Esophagus muscularis mucosa (tissue), 4 donors: ENCODE data around the gene PPP6R2. TPM values are rescaled to one million over a fixed set of nuclear protein-coding genes. Genes with fewer than 3 reads are reported as not detected.

Experiments
- DNase-seq: peaks from one replicate; pipeline ENCODE4 v3.0.0-alpha.2; 2017; ENCODE audit errors: extremely low spot score
- H3K27ac ChIP-seq, 4 donors: fragments of 200-600 bp; sonication (generic); replicated peaks in 1 of 4; 1 replicate in 3 of 4; 2 replicates in 1 of 4; pipeline ENCODE4 v1.5.1; 2016 to 2019; ENCODE audit warnings: mild to moderate bottlenecking in 1 of 4
- H3K27me3 ChIP-seq, 4 donors: fragments of 200-600 bp; sonication (generic); one replicate each; pipeline versions ENCODE4 v1.5.1 to v1.6.0; 2016 to 2019
- H3K36me3 ChIP-seq, 4 donors: fragments of 200-600 bp; sonication (generic); one replicate each; pipeline ENCODE4 v1.5.1; 2016 to 2019
- H3K4me1 ChIP-seq, 4 donors: fragments of 200-600 bp; sonication (generic); one replicate each; pipeline ENCODE4 v1.5.1; 2016 to 2019
- H3K4me3 ChIP-seq, 4 donors: fragments of 200-600 bp; sonication (generic); 1 replicate in 2 of 4; 2 replicates in 2 of 4; pipeline ENCODE4 v1.5.1; 2016 to 2019; ENCODE audit warnings: mild to moderate bottlenecking in 4 of 4, moderate library complexity in 1 of 4
- H3K9me3 ChIP-seq, 4 donors: fragments of 200-600 bp; sonication (generic); 1 replicate in 3 of 4; 2 replicates in 1 of 4; pipeline ENCODE4 v1.5.1; 2016 to 2019
- EP300 ChIP-seq: sonication (generic); formaldehyde crosslinking; IDR thresholded peaks from one replicate; pipeline ENCODE4 v1.6.1; 2017; ENCODE audit warnings: antibody characterized with exemption
- POLR2A ChIP-seq: fragments of 450-650 bp; IDR thresholded peaks from one replicate; pipeline ENCODE4 v1.6.1; 2017; ENCODE audit warnings: antibody characterized with exemption, moderate library complexity, mild to moderate bottlenecking, low read depth
- POLR2AphosphoS5 ChIP-seq, 2 donors: sonication (generic); formaldehyde crosslinking; IDR thresholded peaks; one replicate each; pipeline ENCODE4 v1.6.1; 2017; ENCODE audit warnings: antibody characterized with exemption in 2 of 2
- WGBS: methylation state at CpG from one replicate; pipeline ENCODE4 v1.1.5; 2018; 5-methylcytosine and 5-hydroxymethylcytosine counted together
- intact Hi-C: fragments of 100-400 bp; cut with DNase I; formaldehyde crosslinking; loops from one replicate; pipeline ENCODE4 v1.15.1; 2023
- total RNA-seq, 4 donors: library from RNA; depleted of rRNA; stranded (reverse); fragments of >200 nt; gene quantifications; one replicate each; pipeline versions ENCODE4 v1.1.0 to v1.2.1, GENCODE V29; 2016
- TF ChIP-seq, protein P1 (sequence below), 3 experiments: fragments of 200-600 bp in 2 of 3; fragments of 450-650 bp in 1 of 3; sonication (generic) in 2 of 3; IDR thresholded peaks; one replicate each; pipeline ENCODE4 v1.5.1; 2017 to 2019; ENCODE audit warnings: antibody characterized with exemption in 3 of 3, mild to moderate bottlenecking in 2 of 3, moderate library complexity in 1 of 3

The PPP6R2 gene
- total RNA-seq, 4 donors from 2014 or later = 57.7 to 79.4 (median 65.3) TPM

DNA sequence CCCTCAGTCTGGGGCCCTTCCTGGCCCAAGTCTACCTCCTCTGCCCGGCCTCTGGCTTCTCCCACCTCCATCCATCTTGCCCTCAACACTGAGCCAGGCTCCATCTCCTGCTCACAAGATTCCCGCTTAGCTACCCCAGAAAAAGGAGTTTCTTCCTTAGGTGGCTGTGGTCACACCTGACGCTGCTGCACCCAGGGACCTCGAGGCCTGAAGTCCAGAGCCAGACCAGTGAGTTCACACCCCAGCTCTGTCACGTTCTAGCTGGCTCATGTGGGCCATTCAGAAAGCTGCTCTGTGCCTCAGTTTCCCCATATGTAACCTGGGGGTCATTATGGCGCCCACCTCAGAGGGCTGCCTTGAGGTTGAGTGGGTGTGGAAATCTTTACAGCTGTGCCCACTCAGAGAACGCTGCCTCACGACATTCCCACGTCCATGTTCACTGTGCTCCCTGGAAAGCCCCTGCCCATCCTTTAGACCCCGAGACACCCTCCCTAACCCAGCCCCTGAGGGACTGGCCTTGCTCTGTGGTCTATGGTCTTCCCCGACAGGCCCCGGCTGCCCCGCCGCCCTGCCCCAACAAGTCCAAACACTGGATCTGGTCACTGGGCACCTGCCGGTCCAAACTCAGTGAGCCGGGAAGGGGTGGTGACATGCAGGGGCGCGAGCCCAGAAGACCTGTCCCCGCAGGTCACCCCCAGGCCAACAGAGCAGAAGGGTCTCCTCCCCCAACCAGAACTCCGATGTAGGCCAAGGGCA lies 45.4 kb upstream of the PPP6R2 start:
- H3K4me1 ChIP-seq = peaks cover 85 to 100% (median 100%) of the 10 kb centered on the region in 4 donors
- DNase-seq = no peak
- peaks cover 0 to 4% (median 0%) of the 10 kb centered on the region in 4 donors for H3K36me3 ChIP-seq
- TF ChIP-seq POLR2A (no peak), POLR2AphosphoS5 (IDR thresholded peaks at IDR 0.05) (no peak), EP300 (no peak)
- TF ChIP-seq, protein P1, sequence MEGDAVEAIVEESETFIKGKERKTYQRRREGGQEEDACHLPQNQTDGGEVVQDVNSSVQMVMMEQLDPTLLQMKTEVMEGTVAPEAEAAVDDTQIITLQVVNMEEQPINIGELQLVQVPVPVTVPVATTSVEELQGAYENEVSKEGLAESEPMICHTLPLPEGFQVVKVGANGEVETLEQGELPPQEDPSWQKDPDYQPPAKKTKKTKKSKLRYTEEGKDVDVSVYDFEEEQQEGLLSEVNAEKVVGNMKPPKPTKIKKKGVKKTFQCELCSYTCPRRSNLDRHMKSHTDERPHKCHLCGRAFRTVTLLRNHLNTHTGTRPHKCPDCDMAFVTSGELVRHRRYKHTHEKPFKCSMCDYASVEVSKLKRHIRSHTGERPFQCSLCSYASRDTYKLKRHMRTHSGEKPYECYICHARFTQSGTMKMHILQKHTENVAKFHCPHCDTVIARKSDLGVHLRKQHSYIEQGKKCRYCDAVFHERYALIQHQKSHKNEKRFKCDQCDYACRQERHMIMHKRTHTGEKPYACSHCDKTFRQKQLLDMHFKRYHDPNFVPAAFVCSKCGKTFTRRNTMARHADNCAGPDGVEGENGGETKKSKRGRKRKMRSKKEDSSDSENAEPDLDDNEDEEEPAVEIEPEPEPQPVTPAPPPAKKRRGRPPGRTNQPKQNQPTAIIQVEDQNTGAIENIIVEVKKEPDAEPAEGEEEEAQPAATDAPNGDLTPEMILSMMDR (IDR thresholded peaks at IDR 0.05) = no peak
- 79% methylated on average over 19 of the region's 20 CpGs for WGBS
- peaks cover 0 to 6% (median 0%) of the 10 kb centered on the region in 4 donors for H3K27me3 ChIP-seq
- H3K27ac ChIP-seq = peak overlapping the region; percentile 61 to 93 (median 62)
- H3K4me3 ChIP-seq = no peak overlapping the region
- no peaks in the 10 kb centered on the region for H3K9me3 ChIP-seq
- intact Hi-C loops = no loop called here

DNA sequence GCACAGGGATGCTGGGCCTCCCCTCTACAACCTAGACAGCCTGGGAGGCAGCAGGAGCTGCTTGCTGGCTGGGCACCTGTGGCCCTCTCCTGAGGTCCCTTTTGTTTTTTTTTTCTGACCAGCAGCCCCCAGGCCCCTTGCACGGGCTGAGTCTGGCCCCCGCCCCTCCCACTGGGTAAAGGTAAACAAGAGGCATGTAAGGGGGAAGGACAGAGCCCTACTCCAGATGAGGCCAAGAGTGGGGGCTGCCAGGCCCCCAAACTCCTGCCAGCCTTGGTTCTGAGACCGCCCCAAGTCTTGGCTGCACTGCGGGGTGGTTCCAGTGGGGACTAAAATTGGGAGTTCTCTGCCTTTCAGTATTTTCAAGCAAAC lies 44.9 kb upstream of the PPP6R2 start:
- TF ChIP-seq POLR2A (no peak), EP300 (no peak)
- no peak for DNase-seq
- H3K27me3 ChIP-seq = peaks cover 0 to 3% (median 0%) of the 10 kb centered on the region in 4 donors
- peak overlapping the region; percentile 40 to 93 (median 61) for H3K27ac ChIP-seq
- intact Hi-C loops = no loop called here
- WGBS = 93% methylated on average over 3 of the region's 4 CpGs
- no peaks in the 10 kb centered on the region for H3K9me3 ChIP-seq
- H3K4me3 ChIP-seq = no peak overlapping the region
- peaks cover 0 to 4% (median 0%) of the 10 kb centered on the region in 4 donors for H3K36me3 ChIP-seq
- H3K4me1 ChIP-seq = peaks cover 85 to 100% (median 100%) of the 10 kb centered on the region in 4 donors

DNA sequence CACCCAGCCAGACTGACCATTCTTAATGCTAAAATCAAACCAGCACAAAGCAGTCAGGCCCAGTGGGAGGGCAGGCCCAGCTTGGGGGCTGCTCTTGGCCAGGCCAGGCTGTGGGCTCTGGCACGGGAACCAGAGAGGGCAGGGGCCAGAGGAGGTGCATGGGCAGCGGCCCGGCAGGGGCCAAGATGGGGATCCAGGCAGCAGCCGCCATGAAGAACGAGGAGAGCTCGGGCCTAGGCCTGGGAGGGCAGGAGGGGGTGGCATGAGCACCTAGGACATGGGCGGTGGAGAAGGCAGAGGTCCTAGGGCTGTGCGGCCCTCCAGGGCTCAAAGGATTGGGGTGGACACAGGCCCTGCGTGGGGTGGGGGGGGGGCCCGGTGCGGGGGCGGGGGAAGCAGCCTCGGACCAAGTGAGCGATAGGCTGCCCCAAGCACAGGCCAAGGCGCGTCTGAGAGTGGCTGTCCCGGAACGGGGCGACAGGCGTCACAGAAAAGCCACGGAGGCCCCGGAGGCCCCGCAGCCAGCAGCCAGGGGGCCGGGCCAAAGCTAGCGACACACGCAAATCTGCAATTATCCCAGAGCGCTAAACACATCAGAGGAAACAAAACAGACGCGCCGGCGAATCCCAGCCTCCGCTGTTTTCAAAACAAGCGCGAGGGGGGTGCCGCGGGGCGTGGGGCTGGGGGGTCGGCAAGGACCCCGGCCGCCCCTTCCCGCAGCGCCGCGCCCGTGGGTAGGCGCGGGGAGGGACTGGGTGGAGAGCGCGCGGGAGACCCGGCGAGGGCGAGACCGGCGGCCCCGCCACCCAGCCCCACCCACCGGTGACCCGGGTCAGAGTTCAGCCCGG lies 44.0 kb upstream of the PPP6R2 start:
- 48% methylated on average over 34 of the region's 59 CpGs for WGBS

DNA sequence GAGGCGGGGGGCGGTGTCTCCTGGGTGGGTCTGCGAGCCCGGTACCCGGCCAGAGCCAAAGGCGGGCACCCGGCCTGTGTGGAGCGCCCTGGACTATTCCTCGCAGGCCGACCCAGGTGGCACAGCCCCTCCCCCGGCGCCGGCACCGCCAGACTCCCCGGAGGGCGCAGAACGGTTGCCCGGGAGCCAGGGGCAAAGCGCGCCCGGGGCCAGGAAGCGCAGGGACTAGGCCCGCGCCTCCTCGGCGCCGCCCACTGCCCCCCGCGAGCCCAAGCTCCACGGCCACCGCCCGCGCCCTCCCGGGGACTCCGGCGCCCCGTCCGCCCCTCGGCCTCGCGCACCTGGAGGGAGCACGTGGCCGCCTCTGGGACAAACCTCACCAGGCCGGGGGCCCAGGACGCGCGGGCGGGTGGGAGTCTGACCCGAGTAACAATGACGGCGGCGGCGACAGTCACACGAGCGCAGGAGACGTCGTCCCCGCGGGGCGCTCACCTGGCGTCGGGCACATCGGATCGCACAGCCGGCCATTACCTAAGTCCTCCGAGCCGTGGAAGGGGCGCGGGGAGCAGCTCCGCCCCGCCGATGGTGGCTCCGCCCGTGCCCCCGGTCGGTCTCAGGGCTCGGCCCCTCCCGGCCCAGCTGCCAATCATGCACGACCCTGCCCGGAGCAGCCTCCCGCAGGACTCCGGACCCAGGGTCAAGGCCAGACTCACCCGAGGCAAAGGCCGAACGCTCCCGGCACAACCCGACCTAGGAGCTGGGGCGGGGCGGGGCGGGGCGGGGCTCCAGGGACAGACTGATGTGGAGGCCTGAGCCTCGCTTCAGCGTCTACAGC lies 43.1 kb upstream of the PPP6R2 start:
- peaks cover 86 to 100% (median 100%) of the 10 kb centered on the region in 4 donors for H3K4me1 ChIP-seq
- intact Hi-C loops = no loop called here
- H3K9me3 ChIP-seq = no peaks in the 10 kb centered on the region
- peak overlapping the region; percentile 61 to 93 (median 75) for H3K27ac ChIP-seq
- no CpG with 5 or more reads among the region's 93 CpGs for WGBS
- DNase-seq = no peak
- TF ChIP-seq POLR2AphosphoS5 (IDR thresholded peaks at IDR 0.05) (no peak), POLR2A (no peak), EP300 (no peak)
- TF ChIP-seq, protein P1 (IDR thresholded peaks at IDR 0.05) = no peak
- H3K36me3 ChIP-seq = no peaks in the 10 kb centered on the region
- H3K27me3 ChIP-seq = no peaks in the 10 kb centered on the region
- H3K4me3 ChIP-seq = peak overlapping the region; percentile 37 to 55 (median 42)

More for the DNA sequence above, 44.0 kb upstream of the PPP6R2 start:
- DNase-seq = no peak
- H3K4me3 ChIP-seq = peak overlapping the region; percentile 37 to 55 (median 42)
- no peaks in the 10 kb centered on the region for H3K9me3 ChIP-seq
- H3K27ac ChIP-seq = peak overlapping the region; percentile 61 to 93 (median 75)
- peaks cover 85 to 100% (median 100%) of the 10 kb centered on the region in 4 donors for H3K4me1 ChIP-seq
- no peaks in the 10 kb centered on the region for H3K27me3 ChIP-seq
- TF ChIP-seq POLR2A = no peak
- TF ChIP-seq POLR2AphosphoS5 (IDR thresholded peaks at IDR 0.05) = no peak
- TF ChIP-seq EP300 = no peak
- TF ChIP-seq, protein P1 (IDR thresholded peaks at IDR 0.05) = no peak
- intact Hi-C loops = no loop called here
- H3K36me3 ChIP-seq = peaks cover 0 to 4% (median 0%) of the 10 kb centered on the region in 4 donors
